Ramos (cell line): Measurements from ENCODE around the gene SPATA21.

Experiments used
- in situ Hi-C: fragments of 300-500 bp; cut with MboI; formaldehyde crosslinking; loops from one replicate; pipeline ENCODE4 v1.14.3; 2022; ENCODE audit warnings: low sequenced_read_pairs; ENCODE audit not compliant: unreplicated experiment

The SPATA21 gene

GRCh38 chr1:16422041-16422440 lies 15.2 kb downstream of the SPATA21 start:
- in situ Hi-C loops = no loop called here

- in situ Hi-C loops = no loop called here
These were observed 16.0 kb downstream of the SPATA21 start for GRCh38 chr1:16421201-16421600.

- in situ Hi-C loops = no loop called here
These were observed 16.7 kb downstream of the SPATA21 start for GRCh38 chr1:16420424-16421118.

GRCh38 chr1:16418823-16419425 lies 18.3 kb downstream of the SPATA21 start:
- in situ Hi-C loops = no loop called here

- in situ Hi-C loops = no loop called here
These were observed 24.0 kb downstream of the SPATA21 start for GRCh38 chr1:16413191-16413590.

GRCh38 chr1:16410803-16411202 lies 26.4 kb downstream of the SPATA21 start:
- in situ Hi-C loops = no loop called here

- in situ Hi-C loops = no loop called here
These were observed 27.6 kb downstream of the SPATA21 start for GRCh38 chr1:16409536-16410152.

GRCh38 chr1:16406868-16407267 lies 30.4 kb downstream of the SPATA21 start:
- in situ Hi-C loops = no loop called here

- in situ Hi-C loops = no loop called here
These were observed 31.8 kb downstream of the SPATA21 start for GRCh38 chr1:16405441-16405840.

- in situ Hi-C loops = no loop called here
These were observed 34.5 kb downstream of the SPATA21 start for GRCh38 chr1:16402742-16403141.

GRCh38 chr1:16398371-16398953 lies 38.8 kb downstream of the SPATA21 start:
- in situ Hi-C loops = no loop called here

GRCh38 chr1:16397120-16397519 lies 40.1 kb downstream of the SPATA21 start:
- in situ Hi-C loops = no loop called here

GRCh38 chr1:16396591-16396990 lies 40.6 kb downstream of the SPATA21 start:
- in situ Hi-C loops = no loop called here

GRCh38 chr1:16394977-16395376 lies 42.2 kb downstream of the SPATA21 start:
- in situ Hi-C loops = no loop called here

GRCh38 chr1:16393570-16394521 lies 43.4 kb downstream of the SPATA21 start:
- in situ Hi-C loops = no loop called here

- in situ Hi-C loops = no loop called here
These were observed 44.3 kb downstream of the SPATA21 start for GRCh38 chr1:16392740-16393569.

GRCh38 chr1:16391411-16391810 lies 45.8 kb downstream of the SPATA21 start:
- in situ Hi-C loops = no loop called here

GRCh38 chr1:16387201-16388188 lies 49.7 kb downstream of the SPATA21 start:
- in situ Hi-C loops = no loop called here
